Stimulated activated CD8-positive, alpha-beta memory T cell treated with anti-CD3 and anti-CD28 coated beads, Interleukin-12 subunit alpha, Interleukin-12 subunit beta, amount 100 ng/mL, for 1 hour (primary cell): ENCODE measurements around the gene E2F8.

Source experiments
- DNase-seq: peaks from one replicate; pipeline ENCODE4 v3.0.0-alpha.2; 2020; ENCODE audit warnings: low read depth

E2F8 gene

DNA sequence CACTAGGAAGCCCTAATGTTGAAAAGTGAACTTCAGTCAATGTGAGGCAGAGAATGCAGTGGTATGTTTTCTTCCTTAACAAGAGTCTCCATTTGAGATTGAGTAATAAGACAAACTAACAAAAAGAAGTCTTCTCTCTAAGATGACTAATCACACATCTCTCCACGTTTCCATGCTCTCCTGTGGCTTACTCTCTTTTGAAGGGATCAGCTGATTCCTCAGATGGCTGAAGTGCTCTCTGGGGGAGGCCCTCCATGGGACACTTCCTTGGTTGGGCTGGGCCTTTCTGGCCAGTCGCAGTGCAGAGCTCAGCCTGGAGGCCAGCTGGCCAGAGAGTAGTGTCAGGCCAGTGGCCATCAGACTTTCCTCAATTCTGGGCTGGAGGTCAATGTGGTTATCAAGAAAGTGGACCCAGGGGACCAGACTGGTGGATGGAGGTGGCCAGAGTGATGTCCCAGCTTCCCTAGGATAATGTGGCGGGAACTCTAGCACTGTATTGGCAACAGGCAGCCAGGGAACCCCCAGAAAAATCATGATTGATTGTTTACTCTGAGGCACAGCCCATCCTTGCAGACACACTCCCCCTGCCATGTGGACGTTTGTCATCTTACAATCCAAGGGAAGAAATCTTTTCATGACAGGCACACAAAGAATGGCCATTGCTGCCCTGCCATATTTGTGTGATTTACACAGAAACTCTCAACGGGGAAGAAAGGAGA lies 53.5 kb downstream of the E2F8 start:
- DNase-seq, result no peak

- no peak for DNase-seq
These were observed 55.2 kb downstream of the E2F8 start for GRCh38 chr11:19185516-19186052.

- no peak for DNase-seq
These were observed 55.7 kb downstream of the E2F8 start for GRCh38 chr11:19185036-19185435.

DNA sequence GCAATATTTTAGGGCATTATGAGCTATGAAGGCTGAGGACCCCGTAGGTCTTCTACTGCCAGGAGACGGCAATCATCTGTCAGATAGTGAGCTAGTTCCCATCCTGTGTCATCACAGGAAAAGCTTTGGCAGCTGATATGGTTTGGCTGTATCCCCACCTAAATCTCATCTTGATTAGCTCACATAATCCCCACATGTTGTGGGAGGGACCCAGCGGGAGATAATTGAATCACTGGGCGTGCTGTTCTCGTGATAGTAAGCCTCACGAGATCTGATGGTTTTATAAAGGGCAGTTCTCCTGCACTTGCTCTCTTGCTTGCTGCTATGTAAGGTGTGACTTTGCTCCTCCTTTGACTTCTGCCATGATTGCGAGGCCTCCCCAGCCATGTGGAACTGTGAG lies 57.1 kb downstream of the E2F8 start:
- no peak for DNase-seq

DNA sequence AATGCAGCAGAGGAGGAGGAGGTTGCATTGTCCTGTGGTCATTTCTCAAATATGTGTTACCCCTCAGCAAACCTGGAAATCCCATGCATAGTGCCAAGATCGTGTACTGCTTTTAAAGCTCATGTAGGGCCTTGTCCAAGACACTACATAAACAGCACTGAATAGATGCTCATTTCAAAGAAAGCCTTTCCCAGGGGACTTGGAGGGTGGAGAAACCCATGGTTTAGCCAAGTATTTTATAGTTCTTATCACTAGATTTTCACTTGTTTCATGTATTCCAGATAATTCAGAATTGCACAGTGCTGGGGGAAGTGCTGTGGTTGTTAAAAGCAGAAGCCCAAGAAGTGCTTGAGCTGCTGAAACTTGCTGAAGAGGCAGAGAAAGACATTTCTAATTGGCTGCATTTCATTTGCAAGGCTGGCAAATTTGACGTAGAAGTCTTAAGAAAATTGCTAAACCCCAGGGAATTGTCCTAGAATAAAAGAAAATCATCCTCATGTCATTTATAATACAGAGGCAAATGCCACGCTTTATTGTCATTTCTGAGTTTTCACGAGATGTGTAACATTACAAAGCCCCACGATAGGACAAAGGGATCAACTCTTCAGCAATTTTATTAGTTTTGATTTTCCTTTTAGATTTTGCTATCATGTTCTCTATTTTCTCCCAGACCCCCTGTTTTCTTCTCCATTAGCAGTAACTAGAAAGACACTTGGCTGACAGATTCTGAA lies 59.0 kb downstream of the E2F8 start:
- DNase-seq, result no peak

GRCh38 chr11:19176629-19177186 lies 64.0 kb downstream of the E2F8 start:
- DNase-seq, result no peak
